Progenitor cell of endocrine pancreas (in vitro differentiated cells): ENCODE results near the gene DNM3. TPM values are rescaled to one million over a fixed set of nuclear protein-coding genes. Genes with fewer than 3 reads are reported as not detected.
"Not testable (repeated sequence)": the region's sequence is repeated elsewhere in the genome, so short reads cannot be mapped to it uniquely, and the experiment has no call there.

ENCODE experiments used
- DNase-seq: peaks from one replicate; pipeline ENCODE4 v3.0.0; 2021; ENCODE audit warnings: low spot score; ENCODE audit not compliant: unreplicated experiment
- H3K27ac Mint-ChIP-seq: 2 replicates; pipeline ENCODE4 v1.8.0; 2021; ENCODE audit warnings: mild to moderate bottlenecking, moderate library complexity, mixed read lengths
- H3K27me3 Mint-ChIP-seq: 2 replicates; pipeline ENCODE4 v1.8.0; 2021; ENCODE audit warnings: mixed read lengths
- H3K36me3 Mint-ChIP-seq: 2 replicates; pipeline ENCODE4 v1.8.0; 2022; ENCODE audit warnings: mixed read lengths; ENCODE audit not compliant: insufficient read depth
- H3K4me1 Mint-ChIP-seq: 2 replicates; pipeline ENCODE4 v1.8.0; 2021; ENCODE audit warnings: low read depth, mixed read lengths
- H3K4me3 Mint-ChIP-seq: 2 replicates; pipeline ENCODE4 v1.8.0; 2021; ENCODE audit warnings: low read depth, mild to moderate bottlenecking, moderate library complexity, mixed read lengths
- H3K9me3 Mint-ChIP-seq: 2 replicates; pipeline ENCODE4 v1.8.0; 2021; ENCODE audit warnings: low read depth, mixed read lengths
- CTCF ChIP-seq: fragments of 200-600 bp; sonication (generic); IDR thresholded peaks from one replicate; pipeline ENCODE4 v1.5.0; 2021; ENCODE audit warnings: antibody characterized with exemption, mild to moderate bottlenecking; ENCODE audit not compliant: unreplicated experiment
- total RNA-seq: library from RNA; stranded (reverse); gene quantifications from 2 replicates; pipeline ENCODE4 v1.2.1, GENCODE V29; 2021

The DNM3 gene
- total RNA-seq, 1 donor from 2014 or later: 0.48 TPM

GRCh38 chr1:172019976-172020375, 178.7 kb downstream of the DNM3 start:
- H3K27ac Mint-ChIP-seq: no peak overlapping the region
- peaks cover 17% of the 10 kb centered on the region for H3K4me1 Mint-ChIP-seq
- no peaks in the 10 kb centered on the region for H3K36me3 Mint-ChIP-seq
- H3K27me3 Mint-ChIP-seq: no peaks in the 10 kb centered on the region
- no peak for TF ChIP-seq CTCF
- peaks cover 3% of the 10 kb centered on the region for H3K9me3 Mint-ChIP-seq
- DNase-seq: no peak
- H3K4me3 Mint-ChIP-seq: no peak overlapping the region

DNA sequence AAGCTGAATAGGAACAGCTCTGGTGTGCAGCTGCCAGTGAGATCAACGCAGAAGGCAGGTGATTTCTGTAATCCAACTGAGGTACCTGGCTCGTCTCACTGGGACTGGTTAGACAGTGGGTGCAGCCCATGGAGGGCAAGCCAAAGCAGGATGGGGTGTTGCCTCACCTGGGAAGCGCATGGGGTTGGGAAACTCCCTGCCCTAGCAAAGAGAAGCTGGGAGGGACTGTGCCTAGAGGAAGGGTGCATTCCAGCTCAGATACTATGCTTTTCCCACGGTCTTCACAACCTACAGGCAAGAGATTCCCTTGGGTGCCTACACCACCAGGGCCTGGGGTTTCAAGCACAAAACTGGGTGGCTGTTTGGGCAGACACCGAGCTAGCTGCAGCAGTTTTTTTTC, 183.2 kb downstream of the DNM3 start:
- H3K27ac Mint-ChIP-seq: no peak overlapping the region

GRCh38 chr1:172024944-172025738, 183.8 kb downstream of the DNM3 start:
- not testable (repeated sequence) for H3K36me3 Mint-ChIP-seq, H3K27ac Mint-ChIP-seq, H3K27me3 Mint-ChIP-seq, H3K4me3 Mint-ChIP-seq, DNase-seq, H3K9me3 Mint-ChIP-seq
- H3K4me1 Mint-ChIP-seq: peaks cover 17% of the 10 kb centered on the region

More for the DNA sequence above, 183.2 kb downstream of the DNM3 start:
- Mint-ChIP-seq H3K4me3 (no peak overlapping the region), H3K27me3 (no peaks in the 10 kb centered on the region), H3K4me1 (peaks cover 17% of the 10 kb centered on the region), H3K36me3 (no peaks in the 10 kb centered on the region), H3K9me3 (peaks cover 6% of the 10 kb centered on the region)
- DNase-seq: no peak
- TF ChIP-seq CTCF: no peak

GRCh38 chr1:172040466-172040865, 199.2 kb downstream of the DNM3 start:
- Mint-ChIP-seq H3K4me3 (no peak overlapping the region), H3K36me3 (peaks cover 2% of the 10 kb centered on the region), H3K27ac (no peak overlapping the region), H3K27me3 (no peaks in the 10 kb centered on the region), H3K9me3 (no peaks in the 10 kb centered on the region), H3K4me1 (no peaks in the 10 kb centered on the region)
- no peak for DNase-seq
- TF ChIP-seq CTCF: no peak

- Mint-ChIP-seq H3K9me3 (no peaks in the 10 kb centered on the region), H3K36me3 (peaks cover 2% of the 10 kb centered on the region), H3K27me3 (no peaks in the 10 kb centered on the region), H3K27ac (no peak overlapping the region), H3K4me1 (no peaks in the 10 kb centered on the region), H3K4me3 (no peak overlapping the region)
- no peak for TF ChIP-seq CTCF
- DNase-seq: no peak
Observed at GRCh38 chr1:172041102-172041501, 199.8 kb downstream of the DNM3 start.

DNA sequence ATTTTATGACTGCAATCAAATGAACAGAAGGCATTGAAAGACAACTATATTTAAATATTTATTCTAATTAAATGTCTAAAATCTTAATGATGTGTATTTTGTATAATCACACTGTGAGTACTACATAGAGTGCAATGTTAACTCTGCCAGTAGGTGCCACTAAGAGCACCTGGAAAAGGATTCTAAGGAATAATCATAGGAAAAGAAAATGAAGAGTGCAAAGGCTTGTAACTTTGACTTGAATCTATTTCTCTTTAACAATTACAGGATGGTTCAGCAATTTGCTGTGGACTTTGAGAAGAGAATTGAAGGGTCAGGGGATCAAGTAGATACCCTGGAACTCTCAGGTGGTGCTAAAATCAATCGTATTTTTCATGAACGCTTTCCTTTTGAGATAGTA, 200.4 kb downstream of the DNM3 start:
- Mint-ChIP-seq H3K4me3 (no peak overlapping the region), H3K4me1 (no peaks in the 10 kb centered on the region), H3K36me3 (peaks cover 2% of the 10 kb centered on the region), H3K27ac (no peak overlapping the region), H3K27me3 (no peaks in the 10 kb centered on the region), H3K9me3 (no peaks in the 10 kb centered on the region)
- TF ChIP-seq CTCF: peak; percentile 58
- no peak for DNase-seq
